AG04449 (cell line): ENCODE measurements around the gene CAMTA1.
A peak's percentile ranks its signal among the peaks of the same experiment; 100 is the strongest.

Source experiments
- CTCF ChIA-PET: fragments of 350-600 bp; formaldehyde crosslinking; extraction: SDS; loops from one replicate; lab custom pipeline; 2021; ENCODE audit warnings: antibody characterized with exemption; lab: Yijun Ruan, JAX
- POLR2A ChIA-PET: fragments of 400-600, 350-600 bp; formaldehyde crosslinking; extraction: SDS; loops from one replicate; lab custom pipeline; 2020; ENCODE audit warnings: antibody characterized with exemption, inconsistent platforms; lab: Yijun Ruan, JAX
- DNase-seq: peaks from one replicate; pipeline ENCODE4 v3.0.0-alpha.2; 2010; ENCODE audit warnings: low read depth, low spot score
- H3K4me3 ChIP-seq: 2 replicates; pipeline ENCODE4 v1.5.1; 2011; ENCODE audit warnings: low read depth, mild to moderate bottlenecking, control low read depth, low read length
- CTCF ChIP-seq: IDR thresholded peaks from one replicate; pipeline ENCODE4 v1.5.1; 2011; ENCODE audit warnings: mild to moderate bottlenecking, moderate library complexity, low read length, control low read depth, inconsistent platforms; ENCODE audit not compliant: insufficient read depth; ENCODE audit errors: missing control alignments

Gene CAMTA1

GRCh38 chr1:7767176-7767575 is 981.9 kb downstream of the CAMTA1 start:
- ChIA-PET CTCF (interaction anchor here (6.6 to 6.9 kb wide), 2 partner anchors 14 to 99 kb away, joined by 62 to 63 read pairs; no protein-coding TSS in a partner anchor), POLR2A (no interaction called here)
- no peak overlapping the region for H3K4me3 ChIP-seq
- no peak for TF ChIP-seq CTCF
- no peak for DNase-seq

GRCh38 chr1:7768583-7768982 is 983.3 kb downstream of the CAMTA1 start:
- H3K4me3 ChIP-seq, result no peak overlapping the region
- ChIA-PET POLR2A (no interaction called here), CTCF (interaction anchor here (2.1 to 6.9 kb wide), 3 partner anchors 11 to 100 kb away, joined by 5 to 63 read pairs (median 62); no protein-coding TSS in a partner anchor)
- DNase-seq, result no peak
- TF ChIP-seq CTCF, result no peak

- ChIA-PET CTCF (interaction anchor here (2.1 to 6.9 kb wide), 3 partner anchors 12 to 102 kb away, joined by 5 to 63 read pairs (median 62); no protein-coding TSS in a partner anchor), POLR2A (no interaction called here)
- DNase-seq, result no peak
- H3K4me3 ChIP-seq, result no peak overlapping the region
- no peak for TF ChIP-seq CTCF
Measured at GRCh38 chr1:7769673-7770412, 984.6 kb downstream of the CAMTA1 start.

GRCh38 chr1:7770669-7770996 is 985.4 kb downstream of the CAMTA1 start:
- peak overlapping the region; percentile 89 for H3K4me3 ChIP-seq
- no peak for DNase-seq
- no peak for TF ChIP-seq CTCF
- POLR2A ChIA-PET, result no interaction called here
- CTCF ChIA-PET, result interaction anchor here (6.9 kb wide), 1 partner anchor 102 kb away, joined by 63 read pairs; no protein-coding TSS in a partner anchor

- CTCF ChIA-PET, result interaction anchor here (0.7 to 5.5 kb wide), 5 partner anchors 10 to 728 kb away, joined by 3 to 43 read pairs (median 3); no protein-coding TSS in a partner anchor
- no peak for DNase-seq
Measured at GRCh38 chr1:7770997-7771822, 986.0 kb downstream of the CAMTA1 start, which contains the start of gene VAMP3. Gene VAMP3, plus strand, starts transcription at chr1:7771296. Its CDS starts 88 bp downstream, at chr1:7771384.

More at GRCh38 chr1:7770997-7771822, 986.0 kb downstream of the CAMTA1 start, which contains the start of gene VAMP3:
- POLR2A ChIA-PET, result interaction anchor here (0.5 to 1.1 kb wide), 5 partner anchors 10 to 90 kb away, joined by 3 to 6 read pairs (median 3); no protein-coding TSS in a partner anchor
- TF ChIP-seq CTCF, result no peak
- peak within 1 kb of the TSS; percentile 89 for H3K4me3 ChIP-seq
